ENCODE data around the gene PCTP. TPM values are rescaled to one million over a fixed set of nuclear protein-coding genes. Genes with fewer than 3 reads are reported as not detected.
A peak's percentile ranks its signal among the peaks of the same experiment; 100 is the strongest.

PCTP gene
- total and polyA plus RNA-seq, 9 of the 15 experiments (the other 6 are each of a cell fraction or from before 2014, with no cell fraction given) = 10.9 to 62.3 (median 41.2) TPM

DNA sequence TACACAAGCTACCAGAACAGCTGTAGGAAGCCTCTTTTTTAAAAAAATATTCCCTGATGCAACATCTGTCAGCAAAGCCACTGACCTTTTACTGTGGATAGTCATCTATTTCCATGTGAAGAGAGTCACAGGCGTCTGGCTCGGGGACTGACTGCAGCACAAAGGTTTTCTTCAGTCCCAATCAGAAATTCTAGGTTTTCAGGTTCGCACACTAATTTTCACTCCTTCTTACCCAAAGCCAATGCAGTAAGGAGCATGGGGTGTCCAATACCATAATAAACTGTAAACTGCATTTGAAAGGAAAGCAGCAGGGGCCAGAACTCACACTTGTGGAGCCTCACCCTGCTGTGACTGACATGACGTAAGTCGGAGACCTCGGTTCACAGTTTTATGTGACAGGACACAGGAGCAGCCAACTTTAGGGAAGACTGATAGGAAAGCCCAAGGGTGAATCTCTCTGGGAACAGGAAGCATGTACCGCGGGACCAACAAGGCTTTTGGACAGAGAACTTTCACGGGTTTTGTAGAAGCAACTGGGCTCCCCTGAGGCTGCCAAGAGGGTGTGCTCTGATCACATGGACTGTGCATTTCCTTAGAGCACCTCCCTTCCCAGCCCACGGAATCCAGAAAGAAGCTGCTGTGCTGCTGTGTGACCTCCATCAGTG is 19.1 kb upstream of the PCTP start (continued):
- TF ChIP-seq ETS1 (conservative IDR thresholded peaks at IDR 0.05; ENCODE audit: control insufficient read depth, low read depth, low read length) = no peak
- TF ChIP-seq E2F6 (IDR thresholded peaks at IDR 0.05; ENCODE audit: borderline replicate concordance in 1 of 2, extremely low read depth in 1 of 2, insufficient read depth in 1 of 2, insufficient read length in 1 of 2, low read depth in 1 of 2, low read length in 1 of 2, poor library complexity in 1 of 2, severe bottlenecking in 1 of 2) = peak in 1 of 2 experiments; percentile 11
- TF ChIP-seq MECOM (CRISPR knock-in tag; IDR thresholded peaks at IDR 0.05) = no peak
- TF ChIP-seq MNT (conservative IDR thresholded peaks at IDR 0.05) = peak in 1 of 2 experiments; percentile 42; a peak in 1 of 4 replicates
- peak; percentile 71 for TF ChIP-seq ATF3 (IDR thresholded peaks at IDR 0.05)
- TF ChIP-seq ATF3 (CRISPR knock-in tag; conservative IDR thresholded peaks at IDR 0.05) = no peak
- peak; percentile 18; the same call in 1 of the 2 replicates for TF ChIP-seq ZNF175 (CRISPR knock-in tag; IDR thresholded peaks at IDR 0.05; ENCODE audit: low read depth)
- TF ChIP-seq SMAD4 (CRISPR knock-in tag; conservative IDR thresholded peaks at IDR 0.05) = no peak; the same call in 1 of the 2 replicates
- TF ChIP-seq CBFB (CRISPR knock-in tag; IDR thresholded peaks at IDR 0.05) = no peak
- no peak for TF ChIP-seq SREBF1 (IDR thresholded peaks at IDR 0.05; ENCODE audit: borderline replicate concordance, low read depth, low read length)
- TF ChIP-seq, protein P1, sequence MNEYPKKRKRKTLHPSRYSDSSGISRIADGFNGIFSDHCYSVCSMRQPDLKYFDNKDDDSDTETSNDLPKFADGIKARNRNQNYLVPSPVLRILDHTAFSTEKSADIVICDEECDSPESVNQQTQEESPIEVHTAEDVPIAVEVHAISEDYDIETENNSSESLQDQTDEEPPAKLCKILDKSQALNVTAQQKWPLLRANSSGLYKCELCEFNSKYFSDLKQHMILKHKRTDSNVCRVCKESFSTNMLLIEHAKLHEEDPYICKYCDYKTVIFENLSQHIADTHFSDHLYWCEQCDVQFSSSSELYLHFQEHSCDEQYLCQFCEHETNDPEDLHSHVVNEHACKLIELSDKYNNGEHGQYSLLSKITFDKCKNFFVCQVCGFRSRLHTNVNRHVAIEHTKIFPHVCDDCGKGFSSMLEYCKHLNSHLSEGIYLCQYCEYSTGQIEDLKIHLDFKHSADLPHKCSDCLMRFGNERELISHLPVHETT (CRISPR knock-in tag; conservative IDR thresholded peaks at IDR 0.05 in 1 of 2, IDR thresholded peaks at IDR 0.05 in 1 of 2) = 0 out of 4 replicates have a peak, but pooled peaks of 1 of the 2 experiments have one; percentile 28
- TF ChIP-seq ZNF444 (CRISPR knock-in tag; IDR thresholded peaks at IDR 0.05) = no peak
- no peak for TF ChIP-seq ETV1 (tag; conservative IDR thresholded peaks at IDR 0.05; ENCODE audit: low read depth)
- no peak for TF ChIP-seq ZNF766 (CRISPR knock-in tag; conservative IDR thresholded peaks at IDR 0.05)
- TF ChIP-seq L3MBTL2 (IDR thresholded peaks at IDR 0.05) = peak; percentile 48; the same call in 1 of the 2 replicates
- no peak for TF ChIP-seq FOXA3 (CRISPR knock-in tag; conservative IDR thresholded peaks at IDR 0.05 in 1 of 2, IDR thresholded peaks at IDR 0.05 in 1 of 2)
- TF ChIP-seq RBM22 (IDR thresholded peaks at IDR 0.05; ENCODE audit: low read depth, low read length, poor library complexity, severe bottlenecking) = no peak
